PC-9 (cell line): ENCODE measurements around the gene RAP2B. TPM values are rescaled to one million over a fixed set of nuclear protein-coding genes. Genes with fewer than 3 reads are reported as not detected.
"Not testable (repeated sequence)": the region's sequence is repeated elsewhere in the genome, so short reads cannot be mapped to it uniquely, and the experiment has no call there.

ENCODE experiments used
- Bru-seq: library from RNA; stranded (reverse); fragments of 400-500 nt; gene quantifications from one replicate; lab custom pipeline; 2021; lab: Mats Ljungman, UMichigan
- BruChase-seq, 2 experiments: library from RNA; stranded (reverse); fragments of 400-500 nt; gene quantifications; one replicate each; lab custom pipeline; 2021; lab: Mats Ljungman, UMichigan
- BruUV-seq: library from RNA; stranded (reverse); fragments of 400-500 nt; replicated peaks from 2 replicates; lab custom pipeline; 2021; lab: Mats Ljungman, UMichigan
- CTCF ChIA-PET: fragments of 300-600 bp; sonication (Branson Sonifier 250); formaldehyde crosslinking; loops from one replicate; lab custom pipeline; 2022; ENCODE audit warnings: antibody characterized with exemption; lab: Charles Lee
- POLR2A ChIA-PET: fragments of 300-600 bp; sonication (Branson Sonifier 250); formaldehyde crosslinking; loops from one replicate; lab custom pipeline; 2022; ENCODE audit warnings: antibody characterized with exemption; ENCODE audit not compliant: unreplicated experiment; lab: Charles Lee
- DNase-seq, 2 experiments: peaks; one replicate each; pipeline versions ENCODE4 v3.0.0 to v3.0.0-alpha.2; 2015 to 2022; ENCODE audit warnings: mixed read lengths in 1 of 2
- H2AFZ ChIP-seq: fragments of 200-600 bp; sonication (generic); 2 replicates; pipeline ENCODE4 v1.8.1; 2017; ENCODE audit warnings: antibody characterized with exemption
- H3F3A ChIP-seq: fragments of 200-600 bp; sonication (generic); 2 replicates; pipeline ENCODE4 v1.8.1; 2017; ENCODE audit warnings: antibody characterized with exemption, mild to moderate bottlenecking, low read depth; ENCODE audit not compliant: insufficient read depth
- H3K27ac ChIP-seq: fragments of 200-600 bp; sonication (generic); 2 replicates; pipeline ENCODE4 v1.6.1; 2016; ENCODE audit warnings: mixed run types
- H3K27me3 ChIP-seq: fragments of 200-600 bp; sonication (generic); 2 replicates; pipeline ENCODE4 v1.6.1; 2016; ENCODE audit warnings: low read depth, mixed run types; ENCODE audit not compliant: insufficient read depth
- H3K36me3 ChIP-seq: fragments of 200-600 bp; sonication (generic); 2 replicates; pipeline ENCODE4 v1.6.1; 2016; ENCODE audit warnings: low read depth, mixed run types
- H3K4me1 ChIP-seq: fragments of 200-600 bp; sonication (generic); replicated peaks from 2 replicates; pipeline ENCODE4 v1.6.1; 2016; ENCODE audit warnings: mixed run types; ENCODE audit not compliant: insufficient read depth
- H3K4me2 ChIP-seq: fragments of 200-600 bp; sonication (generic); 2 replicates; pipeline ENCODE4 v1.6.1; 2017; ENCODE audit warnings: mixed run types
- H3K4me3 ChIP-seq: fragments of 200-600 bp; sonication (generic); 2 replicates; pipeline ENCODE4 v1.6.1; 2016; ENCODE audit warnings: mixed run types
- H3K79me2 ChIP-seq: fragments of 200-600 bp; sonication (generic); 2 replicates; pipeline ENCODE4 v1.6.1; 2017; ENCODE audit warnings: low read depth, mixed run types
- H3K9me2 ChIP-seq: fragments of 200-600 bp; sonication (generic); 2 replicates; pipeline ENCODE4 v1.8.1; 2017; ENCODE audit warnings: mild to moderate bottlenecking; ENCODE audit not compliant: insufficient read depth
- H3K9me3 ChIP-seq: fragments of 200-600 bp; sonication (generic); 2 replicates; pipeline ENCODE4 v1.8.1; 2016; ENCODE audit warnings: low read depth; ENCODE audit not compliant: insufficient read depth
- H4K20me1 ChIP-seq: fragments of 200-600 bp; sonication (generic); 2 replicates; pipeline ENCODE4 v1.8.1; 2017; ENCODE audit not compliant: insufficient read depth
- EZH2 ChIP-seq: fragments of 200-600 bp; sonication (generic); IDR thresholded peaks from 2 replicates; pipeline ENCODE4 v1.8.0; 2017; ENCODE audit warnings: antibody characterized with exemption, low read depth
- intact Hi-C: fragments of 100-400 bp; cut with micrococcal nuclease; formaldehyde crosslinking; loops from one replicate; pipeline ENCODE4 v1.10.0; 2022; ENCODE audit not compliant: unreplicated experiment
- long read RNA-seq: library from polyadenylated mRNA; stranded (forward); transcript quantifications from one replicate; pipeline ENCODE4 v2.0.0, GENCODE V29; 2022
- total RNA-seq: library from RNA; stranded (reverse); gene quantifications from 2 replicates; pipeline ENCODE4 v1.2.3, GENCODE V29; 2021
- TF ChIP-seq, protein P1 (sequence below): fragments of 200-600 bp; sonication (generic); conservative IDR thresholded peaks from 2 replicates; pipeline ENCODE4 v1.6.1; 2017; ENCODE audit warnings: mixed run types, antibody characterized with exemption, mild to moderate bottlenecking, moderate library complexity

The RAP2B gene
- total RNA-seq (31.1 and 38.2 TPM in 2 replicates), Bru-seq, nascent RNA (percentile 99 among the genes with signal in this experiment), BruChase-seq, experiment 1, labeled RNA remaining after a 2-hour chase (percentile 100 among the genes with signal in this experiment), BruChase-seq, experiment 2, labeled RNA remaining after a 6-hour chase (percentile 97 among the genes with signal in this experiment)
- long read RNA-seq, full-length matches to known transcripts = 80 of 84 reads
- long read RNA-seq, partial matches to known transcripts = 0 of 84 reads
- long read RNA-seq, other reads (novel, unspliced or antisense) = 4 of 84 reads

GRCh38 chr3:153161714-153162512 lies at the start of gene RAP2B:
RAP2B (plus strand) TSS chr3:153162226; CDS start chr3:153162694, 468 bp downstream.
- POLR2A ChIA-PET = interaction anchor here (0.5 to 1.9 kb wide), 12 partner anchors 17 to 769 kb away, joined by 3 to 48 read pairs (median 8); partner anchors contain the start of gene P2RY1

GRCh38 chr3:153113541-153113940 lies 48.5 kb upstream of the RAP2B start:
- no peak overlapping the region for H3K4me3 ChIP-seq
- H3K27me3 ChIP-seq = no peaks in the 10 kb centered on the region
- no peaks in the 10 kb centered on the region for H3K79me2 ChIP-seq
- H2AFZ ChIP-seq = no peak overlapping the region
- no peak overlapping the region for H3K27ac ChIP-seq
- no peak overlapping the region for H3K4me2 ChIP-seq
- H3K36me3 ChIP-seq = no peaks in the 10 kb centered on the region
- DNase-seq = no peak
- no peaks in the 10 kb centered on the region for H3K9me3 ChIP-seq
- no peaks in the 10 kb centered on the region for H3F3A ChIP-seq
- TF ChIP-seq EZH2 = no peak
- TF ChIP-seq, protein P1, sequence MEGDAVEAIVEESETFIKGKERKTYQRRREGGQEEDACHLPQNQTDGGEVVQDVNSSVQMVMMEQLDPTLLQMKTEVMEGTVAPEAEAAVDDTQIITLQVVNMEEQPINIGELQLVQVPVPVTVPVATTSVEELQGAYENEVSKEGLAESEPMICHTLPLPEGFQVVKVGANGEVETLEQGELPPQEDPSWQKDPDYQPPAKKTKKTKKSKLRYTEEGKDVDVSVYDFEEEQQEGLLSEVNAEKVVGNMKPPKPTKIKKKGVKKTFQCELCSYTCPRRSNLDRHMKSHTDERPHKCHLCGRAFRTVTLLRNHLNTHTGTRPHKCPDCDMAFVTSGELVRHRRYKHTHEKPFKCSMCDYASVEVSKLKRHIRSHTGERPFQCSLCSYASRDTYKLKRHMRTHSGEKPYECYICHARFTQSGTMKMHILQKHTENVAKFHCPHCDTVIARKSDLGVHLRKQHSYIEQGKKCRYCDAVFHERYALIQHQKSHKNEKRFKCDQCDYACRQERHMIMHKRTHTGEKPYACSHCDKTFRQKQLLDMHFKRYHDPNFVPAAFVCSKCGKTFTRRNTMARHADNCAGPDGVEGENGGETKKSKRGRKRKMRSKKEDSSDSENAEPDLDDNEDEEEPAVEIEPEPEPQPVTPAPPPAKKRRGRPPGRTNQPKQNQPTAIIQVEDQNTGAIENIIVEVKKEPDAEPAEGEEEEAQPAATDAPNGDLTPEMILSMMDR = no peak
- no peaks in the 10 kb centered on the region for H3K4me1 ChIP-seq
- intact Hi-C loops = no loop called here
- ChIA-PET CTCF (no interaction called here), POLR2A (no interaction called here)
- no TSS peak for BruUV-seq
- H4K20me1 ChIP-seq = no peaks in the 10 kb centered on the region
- H3K9me2 ChIP-seq = no peaks in the 10 kb centered on the region

More at GRCh38 chr3:153161714-153162512, at the start of gene RAP2B:
- BruUV-seq = no TSS peak
- no peaks in the 10 kb centered on the region for H3K9me3 ChIP-seq
- H3K4me3 ChIP-seq = peak within 1 kb of the TSS; percentile 97
- H3K27me3 ChIP-seq = no peaks in the 10 kb centered on the region
- CTCF ChIA-PET = interaction anchor here (0.6 to 1.7 kb wide), 5 partner anchors 17 to 606 kb away, joined by 3 to 14 read pairs (median 3); no protein-coding TSS in a partner anchor
- TF ChIP-seq EZH2 = no peak
- TF ChIP-seq, protein P1 = no peak
- peak; percentile 91 to 95 for DNase-seq
- no peaks in the 10 kb centered on the region for H3K9me2 ChIP-seq
- peaks cover 32% of the 10 kb centered on the region for H4K20me1 ChIP-seq
- H3K4me1 ChIP-seq = peaks cover 49% of the 10 kb centered on the region
- peaks cover 16% of the 10 kb centered on the region for H3K36me3 ChIP-seq
- H2AFZ ChIP-seq = peak within 1 kb of the TSS; percentile 94
- H3K79me2 ChIP-seq = peaks cover 49% of the 10 kb centered on the region
- peak within 1 kb of the TSS; percentile 93 for H3K27ac ChIP-seq
- peaks cover 30% of the 10 kb centered on the region for H3F3A ChIP-seq
- intact Hi-C loops = loop anchor here (1.0 to 10.0 kb wide), 10 partner anchors 59 to 813 kb away; no protein-coding TSS in a partner anchor
- peak within 1 kb of the TSS; percentile 76 for H3K4me2 ChIP-seq

- not testable (repeated sequence) for BruUV-seq
Observed at GRCh38 chr3:153114270-153114669, 47.8 kb upstream of the RAP2B start.

More at GRCh38 chr3:153114270-153114669, 47.8 kb upstream of the RAP2B start:
- H4K20me1 ChIP-seq, H3K4me1 ChIP-seq, H3F3A ChIP-seq, H3K4me3 ChIP-seq, POLR2A ChIA-PET, H3K4me2 ChIP-seq, H3K9me2 ChIP-seq, H3K36me3 ChIP-seq, intact Hi-C loops, H3K79me2 ChIP-seq, H3K9me3 ChIP-seq, H3K27ac ChIP-seq, H2AFZ ChIP-seq, H3K27me3 ChIP-seq, DNase-seq: not testable (repeated sequence)
- CTCF ChIA-PET = interaction anchor here (0.6 kb wide), 1 partner anchor 479 kb away, joined by 4 read pairs; no protein-coding TSS in a partner anchor
